Natural killer cell treated with Interleukin-12 subunit alpha and Interleukin-12 subunit beta and Interleukin-15 and Interleukin-18, amount 100 ng/mL, for 72 hours (primary cell): ENCODE data around the gene TMEM236. TPM values are rescaled to one million over a fixed set of nuclear protein-coding genes. Genes with fewer than 3 reads are reported as not detected.

Source experiments
- ATAC-seq, 2 donors: fragments of 150-1000 bp; cut with Tn5 transposase in 1 of 2; sonication (Bioruptor Pico), chemical (Tn5 transposase) in 1 of 2; 2 replicates each; pipeline ENCODE4 v1.10.0; 2021
- DNase-seq: peaks from one replicate; pipeline ENCODE4 v3.0.0; 2022; ENCODE audit warnings: low spot score
- H3K27ac Mint-ChIP-seq, 2 donors: 1 replicate in 1 of 2; 2 replicates in 1 of 2; pipeline ENCODE4 v1.8.0; 2022; ENCODE audit warnings: mixed read lengths in 2 of 2, mild to moderate bottlenecking in 1 of 2, moderate library complexity in 1 of 2
- H3K27me3 Mint-ChIP-seq, 2 donors: 1 replicate in 1 of 2; 2 replicates in 1 of 2; pipeline ENCODE4 v1.8.0; 2022; ENCODE audit warnings: mixed read lengths in 2 of 2
- H3K36me3 Mint-ChIP-seq: one replicate; pipeline ENCODE4 v1.8.0; 2022; ENCODE audit warnings: mixed read lengths
- H3K4me1 Mint-ChIP-seq, 2 donors: 1 replicate in 1 of 2; 2 replicates in 1 of 2; pipeline ENCODE4 v1.8.0; 2022; ENCODE audit warnings: low read depth in 2 of 2, mixed read lengths in 2 of 2, mild to moderate bottlenecking in 1 of 2
- H3K4me3 Mint-ChIP-seq: one replicate; pipeline ENCODE4 v1.8.0; 2022; ENCODE audit warnings: mixed read lengths
- H3K9me3 Mint-ChIP-seq: 2 replicates; pipeline ENCODE4 v1.8.0; 2022; ENCODE audit warnings: mixed read lengths
- total RNA-seq, 2 donors: library from RNA; stranded (reverse); gene quantifications; one replicate each; pipeline ENCODE4 v1.2.3, GENCODE V29; 2022

Gene TMEM236
- total RNA-seq, 2 donors from 2014 or later: 0.10 to 0.11 TPM

- ATAC-seq (no peak), DNase-seq (no peak)
- H3K27me3 Mint-ChIP-seq: no peaks in the 10 kb centered on the region
- H3K4me3 Mint-ChIP-seq: no peak overlapping the region
- H3K9me3 Mint-ChIP-seq: no peaks in the 10 kb centered on the region
- H3K4me1 Mint-ChIP-seq: no peaks in the 10 kb centered on the region
- no peak overlapping the region for H3K27ac Mint-ChIP-seq
- H3K36me3 Mint-ChIP-seq: no peaks in the 10 kb centered on the region
These were observed 20.5 kb upstream of the TMEM236 start for GRCh38 chr10:17731331-17732020.

GRCh38 chr10:17733620-17734019, 18.4 kb upstream of the TMEM236 start:
- Mint-ChIP-seq H3K36me3 (no peaks in the 10 kb centered on the region), H3K27ac (no peak overlapping the region), H3K4me3 (no peak overlapping the region), H3K9me3 (no peaks in the 10 kb centered on the region), H3K4me1 (no peaks in the 10 kb centered on the region), H3K27me3 (no peaks in the 10 kb centered on the region)
- DNase-seq: no peak
- no peak for ATAC-seq

DNA sequence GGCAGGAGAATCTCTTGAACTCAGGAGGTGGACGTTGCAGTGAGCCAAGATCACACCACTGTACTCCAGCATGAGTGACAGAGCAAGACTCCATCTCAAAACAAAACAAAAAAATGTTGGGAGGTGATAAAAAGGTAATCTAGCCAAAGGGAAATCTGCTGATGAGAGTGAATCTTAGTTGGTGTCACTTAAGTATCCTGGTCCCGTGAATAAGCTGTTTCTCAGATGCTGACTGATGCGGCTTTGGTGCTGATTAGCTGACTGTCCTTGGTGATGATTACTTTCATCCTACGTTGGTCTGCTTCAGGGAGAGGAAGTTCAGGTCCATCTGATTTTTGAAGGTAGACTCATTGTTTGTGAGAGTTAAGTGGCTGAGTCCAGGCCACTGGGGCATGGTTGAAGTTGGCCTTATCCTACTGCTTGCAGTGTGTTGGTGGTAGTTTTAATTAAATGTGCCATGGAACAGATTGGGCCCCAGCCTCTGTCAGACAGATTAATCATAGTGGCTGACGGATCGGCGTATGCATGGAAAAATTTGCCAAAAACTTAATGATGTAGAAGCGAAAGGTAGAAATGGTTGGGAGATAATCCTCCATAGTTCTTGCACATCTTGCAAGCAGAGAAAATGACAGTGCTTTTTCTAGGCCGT, 17.4 kb upstream of the TMEM236 start:
- ATAC-seq (no peak), DNase-seq (no peak)
- no peaks in the 10 kb centered on the region for H3K36me3 Mint-ChIP-seq
- no peaks in the 10 kb centered on the region for H3K27me3 Mint-ChIP-seq
- H3K9me3 Mint-ChIP-seq: no peaks in the 10 kb centered on the region
- H3K4me3 Mint-ChIP-seq: no peak overlapping the region
- no peak overlapping the region for H3K27ac Mint-ChIP-seq
- H3K4me1 Mint-ChIP-seq: no peaks in the 10 kb centered on the region

DNA sequence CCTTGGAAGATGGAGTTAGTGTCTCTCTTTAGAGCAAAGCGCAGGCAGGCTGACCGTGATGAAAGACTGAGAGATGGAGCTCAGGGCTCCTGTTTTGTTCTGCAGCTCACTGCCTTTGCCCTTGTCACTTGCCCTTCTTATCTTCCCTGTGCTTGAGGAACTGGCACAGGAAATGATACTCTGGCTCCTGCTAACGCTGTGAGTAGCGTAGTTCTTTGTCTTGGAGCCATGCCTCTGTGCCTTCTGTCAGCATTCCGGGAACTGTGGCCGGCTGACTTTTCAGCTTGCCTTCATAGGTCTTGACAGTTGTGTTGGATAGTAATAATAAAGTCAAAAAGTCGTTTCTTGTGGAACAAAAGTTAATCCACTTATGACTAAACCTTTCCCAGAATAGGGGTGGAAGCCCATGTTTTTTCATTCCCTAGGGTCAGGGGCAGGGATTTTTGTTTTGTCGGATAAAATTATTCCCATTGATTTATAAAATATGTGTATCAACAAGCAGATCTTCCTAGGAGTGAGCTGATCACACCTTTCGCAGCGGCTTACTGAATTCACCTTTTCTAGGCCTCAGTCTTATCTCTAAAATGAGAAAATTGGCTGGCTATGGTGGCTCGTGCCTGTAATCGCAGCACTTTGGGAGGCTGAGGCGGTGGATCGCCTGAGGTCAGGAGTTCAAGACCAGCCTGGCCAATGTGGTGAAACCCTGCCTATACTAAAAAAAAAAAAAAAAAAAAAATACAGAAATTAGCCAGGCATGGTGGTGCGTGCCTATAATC, 16.6 kb upstream of the TMEM236 start:
- H3K27me3 Mint-ChIP-seq: no peaks in the 10 kb centered on the region
- no peak for DNase-seq
- H3K27ac Mint-ChIP-seq: no peak overlapping the region
- H3K4me1 Mint-ChIP-seq: no peaks in the 10 kb centered on the region
- no peaks in the 10 kb centered on the region for H3K9me3 Mint-ChIP-seq
- no peaks in the 10 kb centered on the region for H3K36me3 Mint-ChIP-seq
- ATAC-seq: no peak
- H3K4me3 Mint-ChIP-seq: no peak overlapping the region

DNA sequence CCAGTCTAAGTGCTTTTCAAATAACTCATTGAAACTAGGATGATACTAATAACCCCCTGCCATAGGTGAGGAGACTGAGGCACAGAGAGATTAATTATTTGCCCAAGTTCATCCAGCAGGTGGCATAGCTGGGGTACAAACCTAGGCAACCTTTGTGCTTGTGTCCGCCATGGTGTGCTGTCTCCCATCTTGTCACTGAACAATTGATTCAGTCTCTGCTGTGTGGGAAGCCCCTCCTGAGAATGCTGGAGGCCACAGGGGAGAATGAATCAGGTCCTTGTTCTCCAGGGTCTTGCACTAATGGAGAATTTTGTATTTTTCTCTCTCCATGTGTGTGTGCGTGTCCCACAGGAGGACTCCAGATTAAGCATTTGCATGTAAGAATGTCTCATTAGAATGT, 15.8 kb upstream of the TMEM236 start:
- H3K36me3 Mint-ChIP-seq: no peaks in the 10 kb centered on the region
- no peak for ATAC-seq
- H3K27ac Mint-ChIP-seq: no peak overlapping the region
- H3K27me3 Mint-ChIP-seq: no peaks in the 10 kb centered on the region
- no peak overlapping the region for H3K4me3 Mint-ChIP-seq
- DNase-seq: no peak
- H3K9me3 Mint-ChIP-seq: no peaks in the 10 kb centered on the region
- H3K4me1 Mint-ChIP-seq: no peaks in the 10 kb centered on the region

DNA sequence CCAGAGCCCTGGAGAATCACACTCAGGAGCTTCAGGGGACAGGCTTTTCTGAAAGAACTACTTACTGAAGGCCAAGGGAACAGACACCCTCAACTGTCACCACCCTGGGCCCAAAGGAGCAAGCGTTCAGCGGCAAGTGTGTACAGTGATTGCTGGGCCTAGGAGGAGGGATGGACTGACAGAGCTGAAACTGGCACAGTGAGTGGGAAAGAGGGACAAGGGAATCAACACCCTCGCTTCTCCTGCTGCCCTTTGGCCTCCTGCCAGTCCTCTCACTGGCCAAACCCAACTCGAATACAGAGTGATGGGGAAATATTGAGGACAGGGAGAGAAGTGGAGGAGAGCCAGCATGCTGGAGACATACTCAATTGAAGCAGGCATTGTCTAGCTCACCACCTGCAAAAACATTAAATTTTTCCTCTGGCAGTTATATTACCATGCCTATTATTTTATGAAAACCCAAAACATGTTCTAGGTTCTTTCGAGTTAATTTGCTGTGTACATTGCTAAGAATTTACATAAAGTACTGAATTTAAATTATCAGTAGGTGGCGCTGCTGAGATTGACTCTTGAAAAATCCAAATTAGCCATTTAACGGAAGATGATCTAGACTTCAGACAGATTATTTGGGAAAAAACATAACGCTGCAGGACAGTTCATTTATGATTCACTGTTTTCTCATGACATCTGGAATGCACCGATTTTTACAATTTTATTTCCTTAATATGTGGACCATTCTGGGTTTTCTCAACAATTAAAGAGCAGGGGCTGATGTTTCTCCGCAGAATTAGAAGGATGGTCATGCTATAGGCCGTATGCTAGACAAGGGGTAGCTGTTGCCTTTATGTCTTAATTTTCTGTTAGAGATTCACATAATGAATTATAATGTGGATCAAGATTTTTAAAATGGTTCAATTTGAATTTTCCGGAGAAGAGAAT, 14.7 kb upstream of the TMEM236 start:
- Mint-ChIP-seq H3K4me3 (no peak overlapping the region), H3K27ac (no peak overlapping the region), H3K9me3 (no peaks in the 10 kb centered on the region), H3K4me1 (no peaks in the 10 kb centered on the region), H3K36me3 (no peaks in the 10 kb centered on the region), H3K27me3 (no peaks in the 10 kb centered on the region)
- ATAC-seq (no peak), DNase-seq (no peak)

DNA sequence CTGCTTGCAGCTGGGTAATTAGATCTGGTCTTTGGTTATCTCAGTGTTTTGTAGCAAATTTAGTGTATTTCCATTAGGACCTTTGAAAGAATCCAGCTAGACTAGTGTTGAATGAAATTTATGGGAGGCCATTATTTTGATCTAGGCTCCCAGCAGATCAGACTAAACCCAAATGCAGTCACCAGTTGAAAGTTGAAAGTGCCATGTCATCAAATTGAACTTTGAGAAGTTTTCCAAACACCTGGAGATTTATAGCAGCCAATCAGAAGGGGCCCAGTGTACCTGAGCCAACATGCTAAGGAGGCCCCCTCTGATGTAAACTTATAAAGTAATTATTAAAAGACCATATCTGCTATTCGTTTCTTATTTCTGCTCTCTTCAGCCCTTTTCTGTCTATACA, 11.3 kb upstream of the TMEM236 start:
- DNase-seq: no peak

GRCh38 chr10:17742918-17743317, 9.1 kb upstream of the TMEM236 start:
- no peaks in the 10 kb centered on the region for H3K27me3 Mint-ChIP-seq
- no peaks in the 10 kb centered on the region for H3K36me3 Mint-ChIP-seq
- H3K9me3 Mint-ChIP-seq: no peaks in the 10 kb centered on the region
- no peak overlapping the region for H3K27ac Mint-ChIP-seq
- peak; percentile 68 for DNase-seq
- no peak for ATAC-seq
- no peak overlapping the region for H3K4me3 Mint-ChIP-seq
- H3K4me1 Mint-ChIP-seq: peaks cover 5% of the 10 kb centered on the region in 2 donors

More for the DNA sequence above, 11.3 kb upstream of the TMEM236 start:
- H3K27ac Mint-ChIP-seq: no peak overlapping the region
- ATAC-seq: no peak
- H3K4me3 Mint-ChIP-seq: no peak overlapping the region
- peaks cover 5% of the 10 kb centered on the region in 2 donors for H3K4me1 Mint-ChIP-seq
- no peaks in the 10 kb centered on the region for H3K27me3 Mint-ChIP-seq
- H3K9me3 Mint-ChIP-seq: no peaks in the 10 kb centered on the region
- no peaks in the 10 kb centered on the region for H3K36me3 Mint-ChIP-seq

- no peaks in the 10 kb centered on the region for H3K36me3 Mint-ChIP-seq
- no peak overlapping the region for H3K27ac Mint-ChIP-seq
- no peaks in the 10 kb centered on the region for H3K9me3 Mint-ChIP-seq
- no peak overlapping the region for H3K4me3 Mint-ChIP-seq
- peaks cover 5% of the 10 kb centered on the region in 2 donors for H3K4me1 Mint-ChIP-seq
- H3K27me3 Mint-ChIP-seq: no peaks in the 10 kb centered on the region
- ATAC-seq: no peak
- DNase-seq: no peak
These were observed 8.6 kb upstream of the TMEM236 start for GRCh38 chr10:17743437-17743836.

GRCh38 chr10:17744341-17744861, 7.6 kb upstream of the TMEM236 start:
- H3K9me3 Mint-ChIP-seq: no peaks in the 10 kb centered on the region
- H3K27me3 Mint-ChIP-seq: no peaks in the 10 kb centered on the region
- ATAC-seq: no peak
- DNase-seq: no peak
- peaks cover 5% of the 10 kb centered on the region in 2 donors for H3K4me1 Mint-ChIP-seq
- H3K27ac Mint-ChIP-seq: no peak overlapping the region
- H3K4me3 Mint-ChIP-seq: no peak overlapping the region
- no peaks in the 10 kb centered on the region for H3K36me3 Mint-ChIP-seq

GRCh38 chr10:17747883-17748550, 4.0 kb upstream of the TMEM236 start:
- ATAC-seq: peak in 1 of 2 donors; percentile 54
- Mint-ChIP-seq H3K27ac (no peak overlapping the region), H3K4me3 (no peak overlapping the region), H3K27me3 (no peaks in the 10 kb centered on the region), H3K36me3 (no peaks in the 10 kb centered on the region), H3K9me3 (no peaks in the 10 kb centered on the region), H3K4me1 (peaks cover 5% of the 10 kb centered on the region in 2 donors)
- no peak for DNase-seq

DNA sequence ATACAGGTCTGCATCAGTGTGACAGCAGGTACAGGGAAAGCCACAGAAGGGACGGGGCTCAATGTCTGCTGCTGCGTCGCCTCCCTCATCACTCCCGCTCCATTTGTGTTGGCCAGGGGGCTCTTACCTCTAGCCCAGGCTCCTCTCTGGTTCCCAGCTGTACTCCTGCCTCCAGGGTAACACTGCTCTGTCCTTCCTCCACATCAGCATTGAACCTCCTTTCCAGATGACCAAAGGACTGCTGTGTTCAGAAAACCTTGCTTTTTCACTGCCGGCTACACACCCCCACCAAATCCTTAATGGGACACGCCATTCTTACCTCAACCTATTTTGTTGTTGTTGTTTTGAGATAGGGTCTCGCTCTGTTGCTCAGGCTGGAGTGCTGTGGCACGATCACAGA, 2.1 kb upstream of the TMEM236 start:
- H3K27ac Mint-ChIP-seq: no peak overlapping the region
- no peaks in the 10 kb centered on the region for H3K4me1 Mint-ChIP-seq
- no peak for DNase-seq
- no peaks in the 10 kb centered on the region for H3K9me3 Mint-ChIP-seq
- H3K36me3 Mint-ChIP-seq: no peaks in the 10 kb centered on the region
- H3K4me3 Mint-ChIP-seq: no peak overlapping the region
- ATAC-seq: peak in 1 of 2 donors; percentile 16
- H3K27me3 Mint-ChIP-seq: no peaks in the 10 kb centered on the region
